HepG2 (cell line): ENCODE measurements around the gene PBX1. TPM values are rescaled to one million over a fixed set of nuclear protein-coding genes. Genes with fewer than 3 reads are reported as not detected.

ENCODE experiments used
- ATAC-seq: fragments of 200-7000 bp; cut with Tn5 transposase; 3 replicates; pipeline ENCODE4 v1.9.1; 2020; ENCODE audit warnings: mild to moderate bottlenecking, moderate library complexity
- BruUV-seq: library from RNA; stranded (reverse); fragments of 400-500 nt; replicated peaks from 2 replicates; lab custom pipeline; 2021; lab: Mats Ljungman, UMichigan
- CTCF ChIA-PET: fragments of 300-600 bp; formaldehyde crosslinking; extraction: SDS; loops from one replicate; lab custom pipeline; 2021; ENCODE audit warnings: low total read pairs, inconsistent platforms, low intra/inter-chr PET ratio; lab: Yijun Ruan, JAX
- POLR2A ChIA-PET: fragments of 350-600 bp; sonication (Branson Sonifier 250); formaldehyde crosslinking; loops from one replicate; lab custom pipeline; 2020; ENCODE audit warnings: antibody characterized with exemption, inconsistent platforms; lab: Yijun Ruan, JAX
- DNase-seq: peaks from one replicate; pipeline ENCODE4 v3.0.0-alpha.2; 2015; ENCODE audit warnings: low spot score
- FAIRE-seq: peaks from 3 replicates; lab custom pipeline; 2011; peaks lifted over from hg19 to GRCh38; lab: Jason Lieb, UNC
- H2AFZ ChIP-seq: one replicate; pipeline ENCODE4 v1.6.1; 2011; ENCODE audit warnings: low read length, inconsistent platforms
- H3K27ac ChIP-seq: fragments of 300-600 bp; 3 replicates; pipeline ENCODE4 v1.8.0; 2011; ENCODE audit warnings: mixed run types, mild to moderate bottlenecking, mixed read lengths, low read length, inconsistent platforms; ENCODE audit not compliant: insufficient read depth; ENCODE audit errors: extremely low read length
- H3K27me3 ChIP-seq, 2 experiments: fragments of 200-600 bp in 1 of 2; 2 replicates in 1 of 2; 3 replicates in 1 of 2; pipeline versions ENCODE4 v1.6.0 to v1.8.0; 2011; ENCODE audit warnings: low read length in 2 of 2, mild to moderate bottlenecking in 2 of 2, moderate library complexity in 2 of 2, inconsistent platforms in 1 of 2; ENCODE audit not compliant: insufficient read depth in 2 of 2, control insufficient read depth in 1 of 2
- H3K36me3 ChIP-seq, 2 experiments: fragments of 200-600 bp in 1 of 2; replicated peaks in 1 of 2; 2 replicates in 1 of 2; 3 replicates in 1 of 2; pipeline versions ENCODE4 v1.5.1 to v1.8.0; 2011; ENCODE audit warnings: low read length in 2 of 2, inconsistent platforms in 1 of 2; ENCODE audit not compliant: insufficient read depth in 2 of 2, control insufficient read depth in 1 of 2
- H3K4me1 ChIP-seq: 2 replicates; pipeline ENCODE4 v1.5.1; 2012; ENCODE audit warnings: low read length, inconsistent platforms; ENCODE audit not compliant: insufficient read depth
- H3K4me2 ChIP-seq: 2 replicates; pipeline ENCODE4 v1.6.0; 2011; ENCODE audit warnings: low read depth, low read length, inconsistent platforms
- H3K4me3 ChIP-seq, 3 experiments: fragments of 200-600 bp in 1 of 3; sonication (generic), shearing (Covaris generic) in 1 of 3; replicated peaks in 1 of 3; 2 replicates each; pipeline ENCODE4 v1.5.1; 2011 to 2016; ENCODE audit warnings: low read length in 3 of 3, inconsistent platforms in 2 of 3, low read depth in 2 of 3, mild to moderate bottlenecking in 2 of 3, control low read depth in 1 of 3, mixed read lengths in 1 of 3; ENCODE audit not compliant: insufficient read depth in 1 of 3
- H3K79me2 ChIP-seq: one replicate; pipeline ENCODE4 v1.6.1; 2011; ENCODE audit warnings: low read length, inconsistent platforms; ENCODE audit not compliant: insufficient read depth
- H3K9ac ChIP-seq: 2 replicates; pipeline ENCODE4 v1.6.0; 2011; ENCODE audit warnings: mild to moderate bottlenecking, low read depth, low read length, inconsistent platforms; ENCODE audit not compliant: insufficient read depth
- H3K9me3 ChIP-seq: 2 replicates; pipeline ENCODE4 v1.5.1; 2012; ENCODE audit warnings: mild to moderate bottlenecking, low read length
- H4K20me1 ChIP-seq: 2 replicates; pipeline ENCODE4 v1.6.0; 2011; ENCODE audit warnings: inconsistent platforms, mild to moderate bottlenecking, low read length, moderate library complexity; ENCODE audit not compliant: insufficient read depth
- DZIP1 ChIP-seq: sonication (generic); formaldehyde crosslinking; IDR thresholded peaks from 2 replicates; pipeline ENCODE4 v1.5.0; 2020; ENCODE audit warnings: mild to moderate bottlenecking, missing genetic modification reagents
- EED ChIP-seq: sonication (generic); formaldehyde crosslinking; IDR thresholded peaks from 2 replicates; pipeline ENCODE4 v1.5.0; 2020; ENCODE audit warnings: mild to moderate bottlenecking, missing genetic modification reagents
- WGBS: methylation state at CpG from one replicate; pipeline ENCODE4 v1.1.6; 2017; ENCODE audit warnings: low lambda C conversion rate; 5-methylcytosine and 5-hydroxymethylcytosine counted together
- in situ Hi-C: cut with HindIII; loops from 2 replicates; pipeline ENCODE4 v1.10.0; 2017; ENCODE audit warnings: low pct_unique_long_range_greater_than_20kb; ENCODE audit not compliant: extremely low pct_ligation_motif_present
- intact Hi-C: fragments of 100-400 bp; cut with micrococcal nuclease; formaldehyde crosslinking; loops from one replicate; pipeline ENCODE4 v1.10.0; 2022; ENCODE audit not compliant: unreplicated experiment
- polyA plus RNA-seq, 8 experiments: library from polyadenylated mRNA; depleted of rRNA in 3 of 8; stranded (reverse) in 7 of 8; unstranded in 1 of 8; fragments of >200 nt; fragmentation: Illumina TruSeq in 4 of 8; extraction: Trizol in 4 of 8; gene quantifications; 2 replicates each; pipeline versions ENCODE4 v1.2.1 to v1.2.3, GENCODE V29; 2011 to 2016; ENCODE audit warnings: low read depth in 4 of 8, missing spikeins in 1 of 8, mixed read lengths in 1 of 8; ENCODE audit not compliant: insufficient read depth in 1 of 8
- total RNA-seq, 5 experiments: library from RNA; depleted of rRNA; stranded (reverse); fragments of >200 nt; fragmentation: Illumina TruSeq; extraction: Trizol; gene quantifications; 2 replicates each; pipeline ENCODE4 v1.2.3, GENCODE V29; 2016; ENCODE audit warnings: low read depth in 1 of 5
- TF ChIP-seq, protein P1 (sequence below), 2 experiments: sonication (generic) in 1 of 2; formaldehyde crosslinking in 1 of 2; IDR thresholded peaks; 2 replicates each; pipeline versions ENCODE4 v1.5.1 to v1.6.1; 2011 to 2020; ENCODE audit warnings: borderline replicate concordance in 1 of 2, low read depth in 1 of 2, low read length in 1 of 2, mild to moderate bottlenecking in 1 of 2, missing genetic modification reagents in 1 of 2, moderate library complexity in 1 of 2
- TF ChIP-seq, protein P2 (sequence below): fragments of 450-650 bp; IDR thresholded peaks from 2 replicates; pipeline ENCODE4 v1.6.1; 2016

PBX1 gene
- total and polyA plus RNA-seq, 2 of the 13 experiments (the other 11 are each of a cell fraction or from before 2014, with no cell fraction given) = 0.24 TPM; not detected in 1

- no peak for ATAC-seq
- Histone ChIP-seq H3K4me3 (no peak overlapping the region), H3K36me3 (no peaks in the 10 kb centered on the region), H3K9ac (no peak overlapping the region), H3K4me2 (no peak overlapping the region), H2AFZ (no peak overlapping the region), H3K27me3 (no peaks in the 10 kb centered on the region), H3K9me3 (no peaks in the 10 kb centered on the region), H4K20me1 (no peaks in the 10 kb centered on the region), H3K27ac (no peak overlapping the region), H3K4me1 (no peaks in the 10 kb centered on the region), H3K79me2 (no peaks in the 10 kb centered on the region)
- DNase-seq = no peak
- FAIRE-seq = no peak
- TF ChIP-seq, protein P1, sequence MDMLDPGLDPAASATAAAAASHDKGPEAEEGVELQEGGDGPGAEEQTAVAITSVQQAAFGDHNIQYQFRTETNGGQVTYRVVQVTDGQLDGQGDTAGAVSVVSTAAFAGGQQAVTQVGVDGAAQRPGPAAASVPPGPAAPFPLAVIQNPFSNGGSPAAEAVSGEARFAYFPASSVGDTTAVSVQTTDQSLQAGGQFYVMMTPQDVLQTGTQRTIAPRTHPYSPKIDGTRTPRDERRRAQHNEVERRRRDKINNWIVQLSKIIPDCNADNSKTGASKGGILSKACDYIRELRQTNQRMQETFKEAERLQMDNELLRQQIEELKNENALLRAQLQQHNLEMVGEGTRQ (IDR thresholded peaks at IDR 0.05; ENCODE audit: low read depth, low read length) = peak; percentile 20; the same call in 1 of the 2 replicates
- TF ChIP-seq, protein P1 (CRISPR knock-in tag; IDR thresholded peaks at IDR 0.05; ENCODE audit: borderline replicate concordance) = no peak
- TF ChIP-seq DZIP1 = no peak
- TF ChIP-seq, protein P2, sequence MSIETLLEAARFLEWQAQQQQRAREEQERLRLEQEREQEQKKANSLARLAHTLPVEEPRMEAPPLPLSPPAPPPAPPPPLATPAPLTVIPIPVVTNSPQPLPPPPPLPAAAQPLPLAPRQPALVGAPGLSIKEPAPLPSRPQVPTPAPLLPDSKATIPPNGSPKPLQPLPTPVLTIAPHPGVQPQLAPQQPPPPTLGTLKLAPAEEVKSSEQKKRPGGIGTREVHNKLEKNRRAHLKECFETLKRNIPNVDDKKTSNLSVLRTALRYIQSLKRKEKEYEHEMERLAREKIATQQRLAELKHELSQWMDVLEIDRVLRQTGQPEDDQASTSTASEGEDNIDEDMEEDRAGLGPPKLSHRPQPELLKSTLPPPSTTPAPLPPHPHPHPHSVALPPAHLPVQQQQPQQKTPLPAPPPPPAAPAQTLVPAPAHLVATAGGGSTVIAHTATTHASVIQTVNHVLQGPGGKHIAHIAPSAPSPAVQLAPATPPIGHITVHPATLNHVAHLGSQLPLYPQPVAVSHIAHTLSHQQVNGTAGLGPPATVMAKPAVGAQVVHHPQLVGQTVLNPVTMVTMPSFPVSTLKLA = peak; percentile 96
- TF ChIP-seq EED = no peak
- WGBS = 27% methylated on average over 10 of the region's 14 CpGs
- ChIA-PET POLR2A (no interaction called here), CTCF (no interaction called here)
- in situ Hi-C loops = no loop called here
- BruUV-seq = no TSS peak
- intact Hi-C loops = no loop called here
Measured at GRCh38 chr1:164841702-164842465, 282.9 kb downstream of the PBX1 start.
